Measurements from ENCODE around the gene STK32C. TPM values are rescaled to one million over a fixed set of nuclear protein-coding genes. Genes with fewer than 3 reads are reported as not detected.
A peak's percentile ranks its signal among the peaks of the same experiment; 100 is the strongest.

Gene STK32C
- total RNA-seq, 1 donor from 2014 or later: 12.9 TPM

- Mint-ChIP-seq H3K4me3 (no peak overlapping the region), H3K36me3 (peaks cover 12% of the 10 kb centered on the region), H3K27me3 (peaks cover 20% of the 10 kb centered on the region), H3K4me1 (ENCODE audit: unreplicated experiment) (peaks cover 6% of the 10 kb centered on the region), H3K9me3 (no peaks in the 10 kb centered on the region), H3K27ac (no peak overlapping the region)
- no peak for DNase-seq (ENCODE audit: extremely low spot score, unreplicated experiment)
- TF ChIP-seq CTCF (conservative IDR thresholded peaks at IDR 0.05): no peak
Observed at GRCh38 chr10:132192076-132192975, 115.4 kb downstream of the STK32C start.

GRCh38 chr10:132189810-132190422 lies 117.8 kb downstream of the STK32C start:
- H3K36me3 Mint-ChIP-seq: peaks cover 12% of the 10 kb centered on the region

GRCh38 chr10:132189016-132189415 lies 118.7 kb downstream of the STK32C start:
- Mint-ChIP-seq H3K27ac (no peak overlapping the region), H3K4me1 (ENCODE audit: unreplicated experiment) (peaks cover 10% of the 10 kb centered on the region), H3K36me3 (peaks cover 12% of the 10 kb centered on the region), H3K9me3 (no peaks in the 10 kb centered on the region), H3K27me3 (peaks cover 34% of the 10 kb centered on the region), H3K4me3 (peak overlapping the region; percentile 84)
- TF ChIP-seq CTCF (conservative IDR thresholded peaks at IDR 0.05): no peak
- DNase-seq (ENCODE audit: extremely low spot score, unreplicated experiment): no peak

More at GRCh38 chr10:132189810-132190422, 117.8 kb downstream of the STK32C start:
- Mint-ChIP-seq H3K4me3 (peak overlapping the region; percentile 77), H3K27me3 (peaks cover 25% of the 10 kb centered on the region), H3K9me3 (no peaks in the 10 kb centered on the region), H3K27ac (no peak overlapping the region), H3K4me1 (ENCODE audit: unreplicated experiment) (peaks cover 7% of the 10 kb centered on the region)
- no peak for DNase-seq (ENCODE audit: extremely low spot score, unreplicated experiment)
- TF ChIP-seq CTCF (conservative IDR thresholded peaks at IDR 0.05): no peak

DNA sequence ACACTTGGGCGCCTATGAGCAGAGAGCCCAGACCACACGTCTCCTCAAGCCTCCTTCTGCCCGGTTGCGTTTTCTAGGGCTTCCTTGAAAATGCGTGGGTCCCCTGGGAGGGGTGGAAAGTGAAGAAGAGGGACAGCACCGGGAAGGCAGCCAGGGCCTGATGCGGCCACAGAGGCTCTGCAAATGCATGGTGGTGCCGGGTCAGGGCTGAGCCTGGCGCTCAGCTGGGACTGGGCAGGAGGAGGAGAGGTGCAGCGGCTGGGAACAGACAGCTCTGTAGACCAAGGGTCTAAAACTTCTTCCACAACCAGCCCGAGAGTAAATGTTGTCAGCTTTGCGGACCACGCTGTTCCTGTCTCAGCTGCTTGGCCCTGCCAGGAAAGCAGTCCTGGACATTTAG lies 119.4 kb downstream of the STK32C start:
- Mint-ChIP-seq H3K9me3 (no peaks in the 10 kb centered on the region), H3K36me3 (peaks cover 12% of the 10 kb centered on the region), H3K4me3 (peak overlapping the region; percentile 84), H3K27ac (no peak overlapping the region), H3K4me1 (ENCODE audit: unreplicated experiment) (peaks cover 10% of the 10 kb centered on the region), H3K27me3 (peaks cover 41% of the 10 kb centered on the region)
- no peak for DNase-seq (ENCODE audit: extremely low spot score, unreplicated experiment)
- TF ChIP-seq CTCF (conservative IDR thresholded peaks at IDR 0.05): no peak

GRCh38 chr10:132187430-132188138 lies 120.2 kb downstream of the STK32C start:
- Mint-ChIP-seq H3K27me3 (peaks cover 48% of the 10 kb centered on the region), H3K36me3 (peaks cover 12% of the 10 kb centered on the region), H3K27ac (no peak overlapping the region), H3K9me3 (no peaks in the 10 kb centered on the region), H3K4me1 (ENCODE audit: unreplicated experiment) (peaks cover 14% of the 10 kb centered on the region), H3K4me3 (peak overlapping the region; percentile 84)
- DNase-seq (ENCODE audit: extremely low spot score, unreplicated experiment): no peak
- no peak for TF ChIP-seq CTCF (conservative IDR thresholded peaks at IDR 0.05)
